ENCODE data around the gene ARSB.
"Not testable (repeated sequence)": the region's sequence is repeated elsewhere in the genome, so short reads cannot be mapped to it uniquely, and the experiment has no call there.

The ARSB gene

DNA sequence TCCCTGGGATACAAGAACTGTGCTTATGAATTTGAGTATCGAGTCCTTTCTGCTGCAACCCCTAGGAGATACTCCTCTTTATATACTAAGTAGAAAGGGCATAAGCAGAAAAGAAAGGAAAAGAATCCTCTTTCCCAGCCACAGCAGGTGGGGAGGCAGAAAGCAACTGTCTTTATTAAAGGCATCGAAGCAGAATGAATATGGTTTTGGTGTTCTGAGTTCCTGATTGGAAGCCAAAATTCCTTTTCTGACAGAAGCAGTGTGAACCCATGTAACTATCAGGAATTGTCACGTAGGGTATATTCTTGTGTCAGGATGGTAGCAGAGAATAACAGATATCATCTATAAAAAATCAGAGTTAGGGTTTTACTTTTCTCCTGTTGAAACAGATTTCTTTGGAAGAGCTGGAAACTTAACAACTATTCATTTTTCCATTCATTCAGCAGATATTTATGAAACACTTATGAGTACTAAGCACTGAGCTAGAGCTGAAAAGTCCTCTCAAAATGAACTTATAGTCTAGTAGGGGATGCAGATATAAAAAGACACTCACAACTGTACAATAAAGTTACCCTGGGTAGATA lies 240.1 kb downstream of the ARSB start:
- DNase-seq, result no peak

DNA sequence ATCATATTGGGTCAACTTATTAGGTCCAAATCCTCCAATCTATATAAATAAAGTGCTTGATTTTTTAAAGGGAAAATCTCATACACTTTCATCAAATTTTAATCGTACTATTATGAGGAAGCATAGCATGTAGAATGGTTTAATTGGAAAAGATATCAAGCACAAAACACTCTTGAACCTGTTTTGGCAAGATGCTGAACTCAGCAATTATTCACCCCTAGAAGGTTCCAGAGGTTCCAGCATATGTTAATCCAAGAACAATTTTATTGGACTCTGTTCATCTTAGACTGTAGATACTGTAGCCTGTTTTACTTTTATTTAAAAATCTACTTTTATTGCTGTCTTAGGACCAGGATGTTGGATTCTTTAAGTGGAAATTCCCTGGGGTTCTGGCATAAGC lies 244.1 kb downstream of the ARSB start:
- no peak for DNase-seq

DNA sequence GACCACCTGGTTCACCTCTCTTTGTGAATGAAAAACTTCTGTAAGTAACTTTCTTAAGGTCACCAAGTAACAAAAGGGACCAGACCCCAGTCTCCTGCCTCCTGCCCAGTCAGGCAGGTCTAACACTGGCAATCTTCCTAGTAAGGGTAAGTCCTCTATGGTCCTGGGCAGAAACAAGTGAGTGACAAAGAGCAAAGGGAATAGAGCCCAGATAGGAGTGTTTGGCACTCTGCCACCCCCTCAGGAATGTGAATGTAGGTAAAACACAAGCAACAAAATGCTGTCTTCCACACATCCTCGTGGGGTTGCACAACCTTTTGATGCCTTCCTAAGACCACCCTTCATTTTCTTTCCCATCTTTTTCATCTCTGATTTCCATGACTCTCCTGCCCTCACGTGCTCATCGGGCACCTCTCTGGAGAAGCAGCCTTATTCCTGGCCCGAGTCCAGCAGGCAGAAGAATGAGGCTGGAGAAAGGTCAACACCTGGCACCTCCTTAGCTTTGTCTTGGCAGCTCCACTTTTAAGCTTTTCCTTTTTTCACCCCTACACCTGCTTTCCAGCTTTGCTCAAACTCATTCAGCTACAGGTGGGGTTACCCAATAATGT lies 246.3 kb downstream of the ARSB start:
- DNase-seq, result no peak

DNA sequence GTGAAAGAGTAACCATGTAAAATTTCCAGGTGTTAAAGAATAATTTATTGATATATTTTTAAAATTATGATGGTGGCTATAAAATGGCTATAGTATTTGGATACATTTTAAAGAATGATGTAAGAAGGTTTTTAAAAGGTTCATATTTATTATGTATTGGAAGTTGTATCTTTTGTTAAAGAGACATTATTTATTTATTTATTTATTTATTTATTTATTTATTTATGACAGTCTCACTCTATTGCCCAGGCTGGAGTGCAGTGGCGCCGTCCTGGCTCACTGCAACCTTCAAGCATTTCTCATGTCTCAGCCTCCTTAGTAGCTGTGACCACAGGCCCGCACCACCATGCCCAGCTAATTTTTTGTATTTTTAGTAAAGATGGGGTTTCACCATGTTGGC lies 247.0 kb downstream of the ARSB start:
- DNase-seq, result no peak

DNA sequence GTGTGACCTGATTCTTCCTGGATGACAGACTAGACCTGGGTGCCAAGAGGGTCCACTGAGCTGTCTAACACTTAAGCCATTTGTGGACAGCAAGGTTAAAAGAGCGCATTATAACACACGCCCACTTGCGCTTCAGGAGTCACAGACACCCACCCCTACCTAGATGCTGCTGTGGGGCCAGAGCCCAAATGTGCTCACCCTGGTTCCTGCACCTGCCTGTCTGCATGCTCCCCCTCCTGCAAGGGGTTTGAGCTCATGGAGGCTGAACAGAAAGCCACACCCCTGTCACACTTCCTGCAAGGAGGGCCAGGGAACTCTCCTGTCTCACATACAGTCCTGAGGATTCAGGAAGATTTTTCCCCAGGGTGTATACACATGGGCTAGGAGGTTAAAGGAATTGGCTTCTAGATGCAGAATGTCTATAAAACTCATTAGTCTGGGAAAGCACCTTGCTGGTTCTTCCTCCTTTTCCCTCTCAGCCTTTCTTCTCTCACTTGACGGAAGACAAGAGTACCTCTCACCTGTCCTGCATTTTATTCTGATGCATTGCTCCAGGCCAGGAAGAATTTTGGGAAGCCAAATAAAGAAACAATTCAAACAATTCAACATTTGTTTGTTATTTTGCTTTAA lies 249.2 kb downstream of the ARSB start:
- DNase-seq, result no peak

DNA sequence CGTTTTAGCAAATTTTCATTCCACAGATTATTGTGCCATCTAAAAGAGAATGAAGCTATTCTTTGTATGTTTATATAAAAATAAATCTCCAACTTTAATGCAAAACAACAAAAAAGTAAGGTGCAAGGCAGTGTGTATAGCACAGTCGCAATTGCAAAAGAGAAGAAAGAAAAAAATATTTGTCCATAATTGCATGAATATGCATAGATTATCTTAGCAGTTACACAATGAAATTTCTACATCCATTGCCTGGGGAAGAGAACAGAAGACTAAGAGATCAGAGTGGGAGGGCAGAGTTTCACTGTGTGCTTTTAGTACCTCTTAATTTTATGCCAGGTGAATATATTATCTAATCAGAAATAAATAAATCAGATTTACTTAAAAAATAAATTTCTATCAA lies 250.2 kb downstream of the ARSB start:
- no peak for DNase-seq

DNA sequence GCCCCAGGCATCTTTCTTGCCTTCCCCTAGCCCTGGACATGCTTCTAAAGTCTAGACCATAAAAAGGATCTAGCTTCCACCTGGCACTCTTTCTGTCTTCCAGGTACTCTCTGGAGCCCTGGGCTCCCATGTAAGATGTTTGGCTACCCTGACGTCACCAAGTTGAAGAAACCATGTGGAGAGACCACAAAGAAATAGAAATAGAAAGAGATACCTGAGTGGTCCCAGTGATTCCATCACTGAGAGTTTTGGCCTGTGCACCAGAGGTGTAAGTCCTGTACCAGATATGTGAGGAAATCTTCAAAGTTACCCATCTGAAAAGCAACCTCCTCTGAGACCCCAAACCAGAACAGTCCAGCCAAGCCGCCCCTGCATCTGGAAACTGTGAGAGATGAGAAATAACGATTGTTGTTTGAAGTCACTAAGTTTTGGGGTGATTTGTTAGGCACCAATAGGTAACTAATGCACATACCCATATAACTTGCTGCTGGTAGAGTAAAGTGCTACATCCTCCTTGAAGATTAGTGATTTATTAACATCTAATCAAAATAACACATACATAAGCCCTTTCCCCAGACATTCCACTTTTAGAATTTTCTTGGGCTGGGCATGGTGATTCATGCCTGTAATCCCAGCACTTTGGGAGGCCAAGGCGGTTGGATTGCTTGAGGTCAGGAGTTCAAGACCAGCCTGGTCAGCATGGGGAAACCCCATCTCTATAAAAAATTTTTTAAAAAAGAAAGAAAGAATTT lies 250.8 kb downstream of the ARSB start:
- no peak for DNase-seq

DNA sequence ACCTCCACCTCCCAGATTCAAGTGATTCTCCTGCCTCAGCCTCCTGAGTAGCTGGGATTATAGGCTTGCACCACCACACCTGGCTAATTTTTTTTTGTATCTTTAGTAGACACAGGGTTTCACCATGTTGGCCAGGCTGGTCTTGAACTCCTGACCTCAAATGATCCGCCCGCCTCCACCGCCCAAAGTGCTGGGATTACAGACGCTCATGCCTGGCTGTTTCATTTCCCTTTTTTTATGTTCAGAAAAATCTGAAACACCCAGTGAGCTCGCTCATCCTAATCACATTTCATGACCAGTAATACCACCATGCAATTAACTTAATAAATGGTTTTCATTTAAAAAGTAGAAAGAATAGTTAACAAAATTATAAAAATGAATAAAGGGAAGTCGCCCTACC lies 252.4 kb downstream of the ARSB start:
- not testable (repeated sequence) for DNase-seq

DNA sequence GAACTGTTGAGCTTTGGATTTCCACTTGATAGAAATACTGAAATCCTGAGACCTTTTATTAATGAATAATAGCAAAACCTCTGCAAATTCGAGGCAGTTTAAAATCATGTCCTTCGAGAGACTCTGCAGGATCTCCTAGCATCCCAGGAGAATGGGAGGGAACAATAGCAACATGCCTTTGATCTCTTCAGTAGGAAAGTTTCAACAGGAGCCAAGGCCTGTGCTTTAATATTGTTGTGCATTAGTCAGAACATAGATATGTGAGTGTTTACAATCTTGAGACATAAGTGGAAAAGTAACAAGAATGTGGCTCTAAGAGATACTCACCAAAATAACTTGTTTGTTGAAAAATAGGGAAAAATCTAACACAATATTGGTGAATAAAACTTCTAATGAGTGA lies 253.2 kb downstream of the ARSB start:
- no peak for DNase-seq

DNA sequence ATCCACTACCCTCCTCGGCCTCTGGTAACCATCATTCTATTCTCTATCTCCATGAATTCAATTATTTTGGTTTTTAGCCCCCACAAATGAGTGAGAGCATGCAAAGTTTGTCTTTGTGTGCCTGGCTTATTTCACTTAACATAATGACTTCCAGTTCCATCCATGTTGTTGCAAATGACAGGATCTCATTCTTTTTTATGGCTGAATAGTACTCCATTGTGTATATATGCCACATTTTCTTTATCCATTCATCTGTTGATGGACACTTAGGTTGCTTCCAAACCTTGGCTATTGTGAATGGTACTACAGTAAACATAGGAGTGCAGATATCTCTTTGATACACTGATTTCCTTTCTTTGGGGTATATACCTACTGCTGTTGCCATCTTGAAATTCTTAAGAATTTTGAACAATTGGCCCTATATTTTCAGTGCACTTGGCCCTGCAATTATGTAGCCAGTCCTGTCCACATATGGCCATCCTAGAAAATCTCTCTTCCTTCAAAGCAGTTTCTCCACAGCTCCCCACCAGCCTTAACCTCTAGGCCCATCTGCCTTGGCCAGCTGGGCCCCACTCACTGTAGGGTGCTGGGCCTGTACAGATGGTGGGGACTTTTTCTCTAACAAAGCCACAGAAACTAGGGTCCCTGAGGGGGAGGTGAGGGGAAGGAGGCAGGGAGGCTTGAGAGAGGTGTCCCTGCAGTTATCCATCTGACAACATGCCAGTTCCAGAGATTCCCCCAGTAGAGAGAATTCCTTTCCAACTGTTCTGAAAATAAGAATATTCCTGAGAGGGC lies 254.6 kb downstream of the ARSB start:
- DNase-seq, result no peak

DNA sequence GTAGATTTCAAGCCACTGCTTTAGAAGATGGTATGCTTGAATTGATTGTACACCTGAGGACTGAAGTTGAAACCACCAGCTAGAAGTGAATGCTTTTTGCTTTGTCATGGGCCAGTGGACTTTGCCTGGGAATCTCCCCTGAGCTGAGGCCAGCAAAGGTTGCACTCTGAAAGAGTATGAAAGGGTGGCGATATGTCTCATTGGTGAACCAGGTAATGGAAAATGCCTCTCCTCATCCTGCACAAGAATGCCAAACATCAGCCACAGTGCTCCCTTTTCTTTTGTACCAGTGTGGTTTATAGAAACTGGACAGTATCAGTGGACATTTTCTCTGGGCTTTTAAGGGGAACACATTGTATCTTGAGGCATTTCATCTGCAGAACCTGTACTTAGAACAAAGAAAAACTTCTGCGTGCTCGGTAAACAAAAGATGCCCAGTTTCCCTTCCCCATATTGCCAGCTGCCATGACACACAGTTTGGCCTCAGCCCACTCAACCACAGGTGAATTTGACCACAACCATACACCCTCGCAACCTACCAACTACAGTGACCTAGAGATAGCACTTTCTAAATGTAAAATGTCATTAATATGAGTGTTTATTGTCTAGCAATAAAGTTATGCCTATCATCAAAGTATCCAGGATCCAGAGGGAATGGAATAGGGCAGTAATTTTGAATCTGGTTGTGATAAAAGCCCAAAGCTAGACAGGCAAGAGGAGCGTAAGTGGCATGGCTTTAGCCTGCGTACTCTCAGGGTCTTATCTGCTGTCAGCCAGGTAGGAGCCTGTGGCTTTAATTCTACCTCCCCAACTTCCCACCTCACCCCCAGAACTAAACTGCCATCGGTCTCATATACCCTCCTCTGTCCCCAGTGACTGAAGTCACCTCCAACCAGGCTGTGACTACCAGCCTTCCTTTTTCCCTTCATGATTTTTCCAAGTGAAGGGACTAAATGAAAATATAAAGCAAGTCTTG lies 257.0 kb downstream of the ARSB start:
- no peak for DNase-seq
